ENCODE measurements around the gene MATN1.

The MATN1 gene

GRCh38 chr1:30745834-30746208 is 22.4 kb upstream of the MATN1 start:
- TF ChIP-seq SPI1 (IDR thresholded peaks at IDR 0.05; ENCODE audit: borderline replicate concordance, low read depth): no peak
- no peak for TF ChIP-seq REST (IDR thresholded peaks at IDR 0.05; ENCODE audit: insufficient replicate concordance, low read depth)
- no peak for TF ChIP-seq POLR2AphosphoS5 (IDR thresholded peaks at IDR 0.05; ENCODE audit: low read depth)
- no peak for TF ChIP-seq GABPA (IDR thresholded peaks at IDR 0.05; ENCODE audit: low read depth)
- TF ChIP-seq, protein P1, sequence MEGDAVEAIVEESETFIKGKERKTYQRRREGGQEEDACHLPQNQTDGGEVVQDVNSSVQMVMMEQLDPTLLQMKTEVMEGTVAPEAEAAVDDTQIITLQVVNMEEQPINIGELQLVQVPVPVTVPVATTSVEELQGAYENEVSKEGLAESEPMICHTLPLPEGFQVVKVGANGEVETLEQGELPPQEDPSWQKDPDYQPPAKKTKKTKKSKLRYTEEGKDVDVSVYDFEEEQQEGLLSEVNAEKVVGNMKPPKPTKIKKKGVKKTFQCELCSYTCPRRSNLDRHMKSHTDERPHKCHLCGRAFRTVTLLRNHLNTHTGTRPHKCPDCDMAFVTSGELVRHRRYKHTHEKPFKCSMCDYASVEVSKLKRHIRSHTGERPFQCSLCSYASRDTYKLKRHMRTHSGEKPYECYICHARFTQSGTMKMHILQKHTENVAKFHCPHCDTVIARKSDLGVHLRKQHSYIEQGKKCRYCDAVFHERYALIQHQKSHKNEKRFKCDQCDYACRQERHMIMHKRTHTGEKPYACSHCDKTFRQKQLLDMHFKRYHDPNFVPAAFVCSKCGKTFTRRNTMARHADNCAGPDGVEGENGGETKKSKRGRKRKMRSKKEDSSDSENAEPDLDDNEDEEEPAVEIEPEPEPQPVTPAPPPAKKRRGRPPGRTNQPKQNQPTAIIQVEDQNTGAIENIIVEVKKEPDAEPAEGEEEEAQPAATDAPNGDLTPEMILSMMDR (IDR thresholded peaks at IDR 0.05; ENCODE audit: insufficient read depth, low read length): no peak
- Histone ChIP-seq H3K27me3 (ENCODE audit: insufficient read depth, poor library complexity, severe bottlenecking) (no peaks in the 10 kb centered on the region), H3K27ac (replicated peaks) (no peak overlapping the region), H3K4me3 (replicated peaks; ENCODE audit: insufficient read depth, low read length) (no peak overlapping the region)
- DNase-seq (ENCODE audit: low read depth in 1 of 2, low spot score in 1 of 2): no peak

DNA sequence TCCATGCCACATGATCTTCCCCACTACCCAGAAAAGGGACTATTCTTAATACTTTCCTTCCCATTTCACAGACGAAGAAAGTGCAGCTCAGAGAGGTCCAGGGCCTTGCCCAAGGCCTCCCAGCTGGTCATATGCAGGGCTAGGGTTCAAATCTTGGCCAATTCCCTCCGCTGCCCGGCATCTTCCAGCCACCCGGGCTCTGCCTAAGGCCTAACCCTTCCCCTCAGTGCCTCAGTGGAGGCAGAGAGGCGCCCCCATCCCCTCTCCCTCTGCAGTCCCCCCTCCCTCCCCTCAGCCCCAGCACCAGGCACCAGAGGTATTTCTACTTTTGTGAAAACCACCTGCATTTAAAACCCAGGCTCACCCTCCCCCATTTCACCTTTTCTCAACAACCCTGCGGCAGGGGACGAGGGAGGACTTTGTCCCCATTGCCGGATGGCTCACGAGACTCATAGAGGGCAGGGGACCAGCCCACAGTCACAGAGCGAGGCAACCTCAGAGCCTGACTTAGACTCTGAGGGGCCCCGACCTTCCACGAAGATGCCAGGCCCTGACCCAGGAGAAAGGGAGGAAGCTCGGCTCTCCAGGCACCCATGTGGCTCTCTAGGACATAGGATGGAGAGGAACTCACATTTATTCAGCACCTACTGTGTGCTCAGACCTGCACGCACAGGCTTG is 21.9 kb upstream of the MATN1 start:
- Histone ChIP-seq H3K27ac (replicated peaks) (0 out of 2 replicates have a peak overlapping the region, but pooled peaks have one; percentile 6), H3K4me3 (replicated peaks; ENCODE audit: insufficient read depth, low read length) (no peak overlapping the region), H3K27me3 (ENCODE audit: insufficient read depth, poor library complexity, severe bottlenecking) (no peaks in the 10 kb centered on the region)
- TF ChIP-seq GABPA (IDR thresholded peaks at IDR 0.05; ENCODE audit: low read depth) (no peak), POLR2AphosphoS5 (IDR thresholded peaks at IDR 0.05; ENCODE audit: low read depth) (no peak), REST (IDR thresholded peaks at IDR 0.05; ENCODE audit: insufficient replicate concordance, low read depth) (no peak), SPI1 (IDR thresholded peaks at IDR 0.05; ENCODE audit: borderline replicate concordance, low read depth) (no peak)
- TF ChIP-seq, protein P1 (IDR thresholded peaks at IDR 0.05; ENCODE audit: insufficient read depth, low read length): no peak
- no peak for DNase-seq (ENCODE audit: low read depth in 1 of 2, low spot score in 1 of 2)

DNA sequence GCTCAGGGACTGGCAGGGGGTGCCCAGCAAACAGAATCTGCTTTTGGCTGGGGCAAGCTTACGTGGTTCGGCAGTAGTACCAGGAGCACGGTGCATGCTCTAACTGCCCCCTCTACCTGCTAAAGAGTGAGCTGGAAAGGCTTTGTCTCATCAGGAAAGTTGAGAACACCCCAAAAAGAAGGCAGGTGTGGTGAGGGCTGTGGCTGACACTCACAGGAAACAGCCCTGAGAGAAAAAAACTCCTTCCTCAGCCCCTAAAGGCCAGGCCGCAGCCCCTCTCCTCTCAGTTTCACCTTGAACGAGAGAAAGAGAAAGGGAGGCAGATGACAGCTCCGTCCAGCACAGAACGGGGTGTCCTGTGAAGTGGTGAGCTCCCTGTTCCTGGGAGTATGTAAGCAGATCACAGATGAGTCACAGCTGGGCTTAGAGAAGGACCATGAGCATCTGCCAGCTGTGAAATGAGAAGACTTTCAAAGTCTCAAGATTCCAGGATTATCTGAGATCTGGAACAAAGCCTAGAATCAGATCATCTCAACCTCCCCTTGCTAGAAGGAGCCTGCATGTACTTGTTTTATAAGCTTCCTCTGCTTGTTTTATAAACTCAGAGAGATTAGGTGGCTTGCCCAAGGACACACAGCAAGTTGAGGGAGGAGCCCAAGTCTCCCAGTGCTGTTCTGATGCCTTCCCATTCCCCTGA is 20.8 kb upstream of the MATN1 start:
- no peak for TF ChIP-seq SPI1 (IDR thresholded peaks at IDR 0.05; ENCODE audit: borderline replicate concordance, low read depth)
- TF ChIP-seq GABPA (IDR thresholded peaks at IDR 0.05; ENCODE audit: low read depth): no peak
- TF ChIP-seq POLR2AphosphoS5 (IDR thresholded peaks at IDR 0.05; ENCODE audit: low read depth): no peak
- no peak for TF ChIP-seq REST (IDR thresholded peaks at IDR 0.05; ENCODE audit: insufficient replicate concordance, low read depth)
- TF ChIP-seq, protein P1 (IDR thresholded peaks at IDR 0.05; ENCODE audit: insufficient read depth, low read length): no peak
- no peak for DNase-seq (ENCODE audit: low read depth in 1 of 2, low spot score in 1 of 2)
- Histone ChIP-seq H3K27me3 (ENCODE audit: insufficient read depth, poor library complexity, severe bottlenecking) (no peaks in the 10 kb centered on the region), H3K4me3 (replicated peaks; ENCODE audit: insufficient read depth, low read length) (no peak overlapping the region), H3K27ac (replicated peaks) (no peak overlapping the region)
